GM19238 (cell line): ENCODE measurements around the gene CMTR1.
A peak's percentile ranks its signal among the peaks of the same experiment; 100 is the strongest.

ENCODE experiments used
- DNase-seq: peaks from one replicate; pipeline ENCODE4 v3.0.0; 2011; ENCODE audit warnings: low spot score; ENCODE audit not compliant: insufficient read length

CMTR1 gene

DNA sequence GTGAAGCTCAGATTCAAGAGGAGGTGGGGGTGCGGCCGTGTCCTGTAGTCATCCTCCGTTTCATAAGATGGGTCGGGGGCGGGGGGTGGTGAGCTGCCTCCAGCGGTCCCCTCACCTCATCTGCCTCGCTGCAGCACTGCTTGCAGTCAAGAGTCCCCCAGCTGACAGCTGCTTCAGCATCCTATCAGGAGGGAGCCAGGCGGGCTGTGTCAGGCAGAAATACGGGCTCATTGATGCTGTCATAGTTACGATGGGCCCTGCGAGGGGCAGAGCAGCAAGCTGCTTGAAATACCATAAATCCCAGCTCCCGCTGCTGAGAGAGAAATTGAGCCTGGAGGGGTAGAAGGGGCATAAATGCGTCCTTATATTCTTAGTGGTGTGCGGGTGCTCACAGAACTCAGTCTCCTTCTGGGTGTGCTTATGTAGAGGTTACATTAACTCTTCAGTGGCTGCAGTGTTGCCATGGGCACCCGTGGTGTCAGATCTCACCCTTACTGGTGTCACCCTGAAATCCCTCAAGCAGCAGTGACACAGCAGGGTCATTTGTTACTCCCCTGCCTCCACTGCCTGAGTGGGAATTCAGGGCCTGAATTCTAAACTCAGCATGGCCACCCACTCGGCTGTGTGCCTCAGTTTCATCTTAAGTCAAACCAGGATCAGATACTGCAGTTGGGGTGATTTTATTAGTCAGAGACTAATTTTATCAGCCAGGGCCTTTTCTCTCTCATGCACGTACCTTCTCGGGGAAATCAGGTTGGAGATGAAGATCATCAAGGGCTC lies 44.8 kb downstream of the CMTR1 start:
- no peak for DNase-seq

DNA sequence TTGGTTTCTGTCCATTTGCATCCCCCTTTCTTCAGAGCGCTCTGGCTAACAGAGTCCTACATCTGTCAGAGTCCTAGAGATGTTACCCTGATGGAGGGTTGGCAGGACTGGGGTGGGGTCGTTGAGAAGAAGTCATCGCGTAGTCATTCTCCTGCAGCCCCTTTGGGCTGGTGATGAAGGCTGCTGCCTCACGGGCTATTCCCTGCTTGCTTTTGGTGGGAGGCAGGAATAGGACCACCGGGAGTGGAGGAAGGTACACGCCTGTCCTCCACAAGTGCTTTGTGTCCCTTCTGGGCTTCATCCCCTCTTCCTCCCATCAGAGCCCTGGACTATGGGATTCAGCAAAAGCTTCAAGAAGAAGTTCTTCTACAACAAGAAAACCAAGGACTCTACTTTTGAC lies 45.8 kb downstream of the CMTR1 start:
- DNase-seq: no peak

DNA sequence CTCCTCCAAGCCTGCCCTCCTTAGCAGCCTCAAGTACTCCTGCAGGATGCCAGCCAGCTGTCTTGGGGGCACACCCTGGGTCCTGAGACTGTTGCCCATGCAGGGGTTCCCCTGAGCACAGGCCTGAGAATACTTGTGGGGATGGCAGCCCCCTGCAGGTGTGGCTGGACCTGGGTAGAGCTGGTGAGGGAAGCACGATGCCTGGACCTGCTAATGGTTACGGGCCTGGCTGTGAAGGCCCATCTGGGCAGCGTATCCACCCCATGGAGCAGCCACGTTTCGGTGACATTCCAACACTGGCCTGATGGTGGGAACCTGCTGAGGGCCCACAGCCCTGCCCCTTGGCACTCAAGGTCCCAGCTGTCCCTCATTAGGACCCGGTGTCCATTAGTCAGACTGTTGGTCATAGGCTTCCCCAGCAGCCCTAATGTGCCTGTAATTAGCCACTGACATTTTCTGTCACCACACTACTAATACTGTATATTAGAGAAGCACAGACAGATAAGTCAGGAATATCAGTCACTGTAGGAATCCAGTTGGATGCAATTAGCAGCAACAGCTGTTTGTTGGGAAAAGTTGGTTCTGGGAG lies 46.3 kb downstream of the CMTR1 start:
- DNase-seq: no peak

DNA sequence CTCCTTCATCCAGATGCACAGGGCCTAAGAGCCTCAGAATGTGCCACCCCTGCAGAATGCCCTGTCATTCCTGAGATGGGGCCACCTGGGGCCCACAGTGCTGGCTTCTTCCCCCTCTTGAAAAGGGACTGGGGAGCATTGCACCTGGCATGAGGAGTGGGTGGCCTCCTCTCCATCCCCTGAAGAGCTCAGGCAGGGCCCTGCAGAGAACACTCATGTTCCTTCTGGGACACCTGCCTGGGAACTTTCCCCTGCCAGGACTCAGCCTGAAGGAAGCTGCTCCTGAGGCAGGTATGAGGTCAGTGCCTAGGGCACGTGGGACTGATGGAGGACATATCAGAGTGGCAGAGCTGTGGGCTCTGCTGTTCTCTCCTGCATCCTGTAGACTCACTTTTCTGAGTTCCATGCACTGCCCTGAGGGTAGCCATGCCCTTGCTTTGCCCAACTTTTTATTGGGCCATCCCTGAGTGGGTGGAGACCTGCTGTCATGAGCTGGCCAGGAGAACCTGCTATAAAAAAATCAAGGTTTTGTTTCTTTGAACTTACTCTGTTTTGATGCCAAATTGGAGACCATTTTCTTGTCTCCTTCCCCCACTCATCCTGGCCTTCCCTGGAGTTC lies 47.2 kb downstream of the CMTR1 start:
- DNase-seq: no peak

DNA sequence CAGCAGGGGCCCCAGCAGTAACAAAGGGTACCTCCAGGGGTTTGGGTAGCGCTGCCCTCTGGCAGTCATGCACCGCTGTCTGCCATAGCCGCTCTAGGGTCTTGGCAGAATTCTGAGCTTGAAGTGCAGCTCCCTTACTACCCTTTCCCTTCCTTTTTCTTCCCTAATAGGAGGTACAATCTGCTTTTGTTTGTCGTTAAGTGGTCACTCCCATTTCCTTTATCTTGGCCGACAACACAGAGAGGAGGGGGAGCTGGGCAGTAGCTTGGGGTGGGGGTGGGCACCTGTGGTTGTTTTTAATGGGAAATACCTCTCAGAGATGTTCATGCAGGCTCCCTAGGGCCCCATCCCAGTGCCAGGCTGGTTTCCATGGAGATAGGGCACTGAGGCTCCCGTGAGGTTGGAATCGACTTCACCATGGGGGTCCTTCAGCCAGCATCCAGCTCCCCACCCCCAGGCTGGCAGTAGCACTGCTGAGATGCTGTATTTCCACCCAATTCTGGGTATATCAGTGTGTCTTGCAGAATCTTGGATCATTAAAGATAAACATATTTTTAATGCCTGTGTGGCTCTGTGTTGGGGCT lies 48.0 kb downstream of the CMTR1 start:
- no peak for DNase-seq

DNA sequence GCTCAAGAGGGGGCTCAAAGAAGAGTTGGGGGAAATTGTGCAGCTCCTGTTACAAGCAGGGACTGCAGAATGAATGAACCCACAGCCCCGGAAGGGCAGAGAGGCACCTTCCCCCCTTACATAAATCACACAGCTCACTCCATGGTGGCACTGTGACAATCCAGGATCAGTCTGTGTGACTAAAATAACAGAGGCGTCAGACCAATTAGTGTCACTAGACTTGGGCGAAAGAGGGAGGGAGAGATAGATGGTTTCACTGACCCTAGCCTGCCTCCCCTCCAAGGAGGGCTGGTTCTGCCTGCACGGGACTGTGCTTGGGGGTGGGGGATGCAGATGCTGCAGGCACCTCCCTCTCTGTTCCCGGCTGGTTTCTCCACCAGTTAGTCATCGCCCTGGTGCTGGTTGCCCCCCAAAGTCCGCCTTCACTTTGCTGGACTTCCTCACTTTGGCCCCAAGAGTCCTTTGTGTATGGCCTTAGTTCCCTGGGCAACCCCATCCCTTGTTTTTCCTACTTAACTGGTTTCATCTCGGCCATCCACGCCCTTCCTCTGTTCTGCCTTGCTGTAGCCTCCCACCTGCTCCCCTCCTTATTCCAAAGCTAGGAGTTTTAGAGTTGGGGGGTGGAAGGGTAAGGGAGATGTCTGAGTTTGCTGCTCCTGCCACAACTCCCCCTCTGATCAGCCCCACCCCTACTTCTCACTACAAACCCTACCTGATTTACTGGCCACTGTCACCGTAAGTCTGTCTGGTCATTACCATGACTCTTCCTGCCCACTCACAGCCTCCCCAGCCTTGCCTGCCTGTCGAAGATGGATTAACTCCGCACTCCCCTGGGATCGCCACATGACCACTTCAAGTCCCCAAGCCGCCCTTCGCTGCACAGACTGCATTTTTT lies 48.9 kb downstream of the CMTR1 start:
- DNase-seq: no peak

GRCh38 chr6:37482606-37483251 lies 49.7 kb downstream of the CMTR1 start:
- no peak for DNase-seq

- DNase-seq: no peak
Observed at GRCh38 chr6:37483252-37483901, 50.4 kb downstream of the CMTR1 start.

- peak; percentile 81 for DNase-seq
Observed at GRCh38 chr6:37483917-37484785, 51.1 kb downstream of the CMTR1 start.

GRCh38 chr6:37484786-37485170 lies 51.8 kb downstream of the CMTR1 start:
- DNase-seq: no peak

DNA sequence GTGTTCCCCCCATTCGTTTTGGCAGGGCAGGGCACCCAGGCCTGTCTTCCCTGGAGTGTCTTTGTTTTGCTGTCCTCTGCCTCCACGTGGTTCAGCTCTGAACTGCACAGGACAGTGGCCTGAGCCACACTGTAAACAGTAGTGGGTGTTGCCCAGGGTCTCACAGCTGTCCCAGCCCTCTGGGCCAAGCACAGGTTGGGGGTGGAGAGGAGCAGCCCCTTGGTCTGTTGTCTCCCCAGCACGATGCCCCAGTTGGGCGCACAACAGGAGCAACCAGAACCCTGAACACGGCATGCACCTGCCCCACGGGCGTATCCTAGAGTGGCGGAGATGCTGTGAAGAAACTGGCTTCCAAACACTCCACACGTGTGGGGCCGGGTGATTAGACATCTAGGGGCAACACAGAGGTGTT lies 52.3 kb downstream of the CMTR1 start:
- no peak for DNase-seq

- no peak for DNase-seq
Observed at GRCh38 chr6:37486121-37486839, 53.3 kb downstream of the CMTR1 start.

DNA sequence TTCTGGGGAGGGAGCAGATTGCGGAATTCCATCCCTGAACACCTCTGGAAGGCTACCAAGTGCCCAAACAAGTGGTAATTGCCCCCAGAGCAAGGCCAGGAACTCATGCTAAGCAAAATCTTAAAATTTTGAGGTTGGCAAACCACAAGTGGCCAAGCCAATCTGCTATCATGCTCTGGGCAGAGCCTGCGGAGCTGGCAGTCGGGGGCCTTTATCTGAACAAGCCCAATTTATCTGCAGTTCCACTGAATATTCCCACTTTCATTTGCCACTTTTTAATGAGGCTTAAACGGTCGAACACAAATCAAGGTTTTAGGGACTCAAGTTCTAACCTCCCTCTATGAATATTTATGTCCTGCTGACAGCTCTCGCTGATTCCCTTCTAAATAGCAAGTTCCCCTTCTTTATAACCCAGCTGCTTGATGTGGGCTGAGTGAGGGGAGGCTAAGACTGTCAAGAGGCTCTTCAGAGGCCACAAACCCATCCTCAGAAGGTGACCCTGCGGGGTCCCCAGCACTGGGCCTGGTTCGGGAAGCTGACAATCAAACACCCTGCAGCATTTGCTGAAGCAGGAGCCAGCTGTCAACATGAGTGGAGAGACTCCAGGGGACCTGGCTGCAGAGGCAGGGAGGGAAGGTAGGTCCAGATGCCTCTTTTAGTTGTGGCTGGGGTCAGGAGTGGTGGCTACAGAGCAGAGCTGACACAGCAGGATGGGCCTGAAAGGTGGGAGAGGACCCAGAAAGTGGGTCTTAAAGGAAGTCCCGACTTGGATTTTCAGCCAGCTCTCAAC lies 54.8 kb downstream of the CMTR1 start:
- no peak for DNase-seq

- DNase-seq: no peak
Observed at GRCh38 chr6:37488476-37488875, 55.5 kb downstream of the CMTR1 start.

- DNase-seq: no peak
Observed at GRCh38 chr6:37489697-37490336, 56.8 kb downstream of the CMTR1 start.

DNA sequence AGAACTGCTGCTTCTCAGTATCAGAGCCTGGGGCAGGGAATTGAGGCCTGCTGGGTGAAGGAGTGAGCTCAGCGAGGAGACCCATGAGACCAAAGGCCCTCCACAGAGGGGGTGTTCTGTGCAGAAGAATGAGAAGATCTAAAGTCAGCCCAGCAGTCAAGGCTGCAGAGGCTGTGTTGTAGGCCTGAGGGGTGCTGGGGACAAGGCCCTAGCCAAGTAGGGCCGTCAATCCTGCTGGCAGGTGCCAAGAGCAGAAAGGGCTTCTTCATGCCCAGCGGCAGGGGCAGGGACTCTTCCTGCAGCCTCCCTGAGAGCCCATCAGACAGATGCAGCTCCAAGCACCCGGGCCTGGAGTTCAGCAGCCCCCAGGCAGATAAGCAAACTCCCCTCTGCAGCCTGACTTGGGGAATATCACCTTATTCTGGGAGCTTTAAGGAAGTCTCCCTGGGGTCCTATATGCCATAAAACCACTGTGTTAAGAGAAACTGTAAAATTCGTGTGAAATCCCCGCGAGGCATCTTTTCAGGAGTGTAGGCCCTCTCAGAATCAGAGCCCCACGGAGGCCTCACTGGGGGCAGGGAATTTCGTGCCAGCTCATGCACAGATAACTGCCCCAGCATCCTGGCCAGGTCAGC lies 57.6 kb downstream of the CMTR1 start:
- DNase-seq: no peak
